ENCODE measurements around the gene ADGRD1.

The ADGRD1 gene

DNA sequence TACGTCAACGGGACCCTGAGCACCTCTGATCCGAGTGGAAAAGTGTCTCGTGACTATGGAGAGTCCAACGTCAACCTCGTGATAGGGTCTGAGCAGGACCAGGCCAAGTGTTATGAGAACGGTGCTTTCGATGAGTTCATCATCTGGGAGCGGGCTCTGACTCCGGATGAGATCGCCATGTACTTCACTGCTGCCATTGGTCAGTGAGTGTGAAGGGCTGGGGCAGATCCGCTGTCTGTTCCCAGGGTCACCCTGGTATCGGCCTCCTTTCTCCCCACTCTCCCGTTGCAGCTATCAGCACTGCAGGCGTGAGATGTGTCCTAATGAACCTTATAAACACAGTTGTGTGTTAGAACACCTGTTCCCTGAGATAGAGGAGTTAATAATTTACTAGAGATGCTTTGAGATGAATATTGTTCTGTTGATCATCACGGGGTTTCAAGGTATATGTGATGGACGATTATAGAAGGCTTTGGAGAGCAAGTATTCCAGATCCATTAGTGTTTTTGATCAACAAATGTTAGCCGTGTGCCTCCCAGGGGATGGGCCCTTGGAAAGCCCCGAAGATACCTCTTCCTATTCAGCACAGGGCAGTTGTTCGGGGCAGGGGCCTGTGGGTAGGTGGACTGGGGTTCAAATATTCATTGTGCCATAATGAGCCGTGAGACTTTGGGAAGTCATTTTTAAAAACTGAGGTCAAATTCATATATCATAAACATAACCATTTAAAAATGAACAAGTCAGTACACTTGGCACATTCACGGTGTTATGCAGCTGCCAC, 33.6 kb downstream of the ADGRD1 start:
- TF ChIP-seq FOXP2 (optimal IDR thresholded peaks at IDR 0.05; ENCODE audit: borderline replicate concordance, extremely low read depth, extremely low read length, insufficient read depth) (no peak), SIN3A (IDR thresholded peaks at IDR 0.05; ENCODE audit: borderline replicate concordance, insufficient read depth, low read length) (no peak), TAF1 (IDR thresholded peaks at IDR 0.05; ENCODE audit: borderline replicate concordance, insufficient read depth, low read length) (no peak), POLR2AphosphoS5 (IDR thresholded peaks at IDR 0.05; ENCODE audit: low read depth, low read length) (no peak)
- TF ChIP-seq, protein P1, sequence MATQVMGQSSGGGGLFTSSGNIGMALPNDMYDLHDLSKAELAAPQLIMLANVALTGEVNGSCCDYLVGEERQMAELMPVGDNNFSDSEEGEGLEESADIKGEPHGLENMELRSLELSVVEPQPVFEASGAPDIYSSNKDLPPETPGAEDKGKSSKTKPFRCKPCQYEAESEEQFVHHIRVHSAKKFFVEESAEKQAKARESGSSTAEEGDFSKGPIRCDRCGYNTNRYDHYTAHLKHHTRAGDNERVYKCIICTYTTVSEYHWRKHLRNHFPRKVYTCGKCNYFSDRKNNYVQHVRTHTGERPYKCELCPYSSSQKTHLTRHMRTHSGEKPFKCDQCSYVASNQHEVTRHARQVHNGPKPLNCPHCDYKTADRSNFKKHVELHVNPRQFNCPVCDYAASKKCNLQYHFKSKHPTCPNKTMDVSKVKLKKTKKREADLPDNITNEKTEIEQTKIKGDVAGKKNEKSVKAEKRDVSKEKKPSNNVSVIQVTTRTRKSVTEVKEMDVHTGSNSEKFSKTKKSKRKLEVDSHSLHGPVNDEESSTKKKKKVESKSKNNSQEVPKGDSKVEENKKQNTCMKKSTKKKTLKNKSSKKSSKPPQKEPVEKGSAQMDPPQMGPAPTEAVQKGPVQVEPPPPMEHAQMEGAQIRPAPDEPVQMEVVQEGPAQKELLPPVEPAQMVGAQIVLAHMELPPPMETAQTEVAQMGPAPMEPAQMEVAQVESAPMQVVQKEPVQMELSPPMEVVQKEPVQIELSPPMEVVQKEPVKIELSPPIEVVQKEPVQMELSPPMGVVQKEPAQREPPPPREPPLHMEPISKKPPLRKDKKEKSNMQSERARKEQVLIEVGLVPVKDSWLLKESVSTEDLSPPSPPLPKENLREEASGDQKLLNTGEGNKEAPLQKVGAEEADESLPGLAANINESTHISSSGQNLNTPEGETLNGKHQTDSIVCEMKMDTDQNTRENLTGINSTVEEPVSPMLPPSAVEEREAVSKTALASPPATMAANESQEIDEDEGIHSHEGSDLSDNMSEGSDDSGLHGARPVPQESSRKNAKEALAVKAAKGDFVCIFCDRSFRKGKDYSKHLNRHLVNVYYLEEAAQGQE (IDR thresholded peaks at IDR 0.05; ENCODE audit: insufficient read depth in 1 of 2, low read depth in 2 of 2, low read length in 2 of 2): no peak

DNA sequence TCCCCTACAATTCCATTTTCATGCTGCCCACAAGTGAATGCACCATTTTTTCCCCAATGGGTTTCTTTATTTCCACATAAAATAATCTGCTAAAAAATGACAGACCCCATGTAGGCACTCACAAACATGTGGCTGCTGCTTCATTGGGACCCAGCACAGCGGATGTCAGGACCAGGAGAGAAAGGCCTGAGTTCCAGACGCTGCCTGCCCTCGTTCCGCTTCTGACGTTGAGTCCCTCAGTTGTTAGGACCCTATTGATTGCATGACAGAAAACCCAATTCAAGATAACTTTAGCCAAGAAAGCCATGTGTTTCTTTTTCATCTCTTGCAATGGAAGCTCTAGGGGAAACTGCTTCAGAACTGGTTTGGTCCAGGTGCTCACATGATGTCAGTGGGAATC, 34.6 kb downstream of the ADGRD1 start:
- TF ChIP-seq, protein P1 (IDR thresholded peaks at IDR 0.05; ENCODE audit: insufficient read depth in 1 of 2, low read depth in 2 of 2, low read length in 2 of 2): no peak
- no peak for TF ChIP-seq FOXP2 (optimal IDR thresholded peaks at IDR 0.05; ENCODE audit: borderline replicate concordance, extremely low read depth, extremely low read length, insufficient read depth)
- no peak for TF ChIP-seq TAF1 (IDR thresholded peaks at IDR 0.05; ENCODE audit: borderline replicate concordance, insufficient read depth, low read length)
- TF ChIP-seq SIN3A (IDR thresholded peaks at IDR 0.05; ENCODE audit: borderline replicate concordance, insufficient read depth, low read length): no peak
- TF ChIP-seq POLR2AphosphoS5 (IDR thresholded peaks at IDR 0.05; ENCODE audit: low read depth, low read length): no peak

DNA sequence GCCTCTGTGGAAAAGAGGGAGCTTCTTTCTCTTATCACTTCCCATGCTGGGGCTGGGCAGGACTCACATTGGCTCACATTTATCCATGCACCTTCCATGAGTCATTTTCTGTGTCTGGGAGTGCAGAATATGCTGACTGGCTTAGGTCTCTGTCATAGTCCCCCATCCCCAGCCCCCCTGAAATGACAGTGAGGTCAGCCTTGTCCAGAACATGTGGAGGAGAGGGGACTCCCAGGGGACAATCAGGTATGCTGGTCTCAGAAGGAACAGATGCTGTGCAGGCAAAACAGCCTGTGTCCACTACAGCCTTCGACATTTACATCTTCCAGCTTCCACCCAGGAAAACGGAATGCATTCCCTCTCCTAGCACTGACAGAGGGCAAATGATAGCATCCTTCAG, 35.0 kb downstream of the ADGRD1 start:
- TF ChIP-seq FOXP2 (optimal IDR thresholded peaks at IDR 0.05; ENCODE audit: borderline replicate concordance, extremely low read depth, extremely low read length, insufficient read depth): no peak

DNA sequence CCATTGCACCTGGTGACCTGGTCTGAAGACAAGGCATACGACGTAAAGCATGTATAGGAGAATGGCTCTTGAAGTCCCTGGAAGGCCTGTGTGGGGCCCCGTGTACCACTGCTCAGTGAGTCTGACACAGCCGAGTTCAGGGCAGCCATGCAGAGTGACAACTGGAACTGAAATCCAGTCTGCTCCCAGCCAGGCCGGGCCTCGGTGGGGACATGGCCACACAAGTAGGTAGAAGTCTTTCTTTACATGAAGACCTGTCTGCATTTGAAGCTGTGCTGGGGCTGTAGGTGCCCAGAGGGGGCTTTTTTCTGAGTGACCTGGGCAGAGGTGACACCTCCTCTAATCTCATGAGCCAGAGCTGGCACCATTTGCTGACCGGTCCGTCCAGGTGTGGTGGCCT, 35.7 kb downstream of the ADGRD1 start:
- TF ChIP-seq SIN3A (IDR thresholded peaks at IDR 0.05; ENCODE audit: borderline replicate concordance, insufficient read depth, low read length): no peak
- TF ChIP-seq POLR2AphosphoS5 (IDR thresholded peaks at IDR 0.05; ENCODE audit: low read depth, low read length): no peak
- TF ChIP-seq, protein P1 (IDR thresholded peaks at IDR 0.05; ENCODE audit: insufficient read depth in 1 of 2, low read depth in 2 of 2, low read length in 2 of 2): no peak
- TF ChIP-seq FOXP2 (optimal IDR thresholded peaks at IDR 0.05; ENCODE audit: borderline replicate concordance, extremely low read depth, extremely low read length, insufficient read depth): no peak

DNA sequence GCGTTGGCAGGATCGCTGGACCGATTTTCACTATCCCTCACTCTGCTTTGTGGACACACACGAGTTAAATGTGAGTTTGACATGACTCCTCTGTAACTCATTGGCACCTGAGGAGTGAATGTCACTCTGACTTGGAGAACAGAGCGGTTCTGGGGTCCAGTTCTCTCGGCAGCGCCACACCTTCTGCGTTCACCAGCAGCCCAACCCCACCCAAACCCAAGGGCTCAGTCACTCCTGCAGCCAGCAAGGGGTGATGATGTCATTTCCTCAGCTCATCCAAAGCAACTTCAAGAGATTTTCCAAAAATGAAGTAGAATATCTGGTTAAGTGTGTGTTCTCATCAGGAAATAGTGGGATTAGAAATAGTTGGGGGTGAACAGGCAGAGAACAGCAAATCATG, 36.3 kb downstream of the ADGRD1 start:
- no peak for TF ChIP-seq TAF1 (IDR thresholded peaks at IDR 0.05; ENCODE audit: borderline replicate concordance, insufficient read depth, low read length)

DNA sequence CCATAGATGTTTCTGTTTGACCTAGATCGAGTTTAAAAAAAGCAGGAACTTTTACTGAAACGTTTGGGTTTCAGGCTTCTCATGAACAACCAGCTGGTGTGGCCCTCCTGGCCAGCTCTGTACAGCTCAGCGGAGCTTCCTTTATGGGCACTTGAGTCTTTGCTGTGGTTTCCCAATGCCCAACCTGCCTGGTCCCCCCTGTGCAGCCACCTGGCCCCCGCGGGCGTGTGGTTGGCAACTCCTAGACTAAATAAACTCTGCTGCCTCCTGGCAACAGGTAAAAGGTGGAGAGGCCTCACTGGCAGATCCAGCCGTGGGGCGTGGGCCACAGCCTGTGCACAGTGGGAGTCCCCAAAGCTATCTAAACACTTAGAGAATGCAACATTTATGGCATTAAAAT, 38.7 kb downstream of the ADGRD1 start:
- TF ChIP-seq SIN3A (IDR thresholded peaks at IDR 0.05; ENCODE audit: borderline replicate concordance, insufficient read depth, low read length): no peak

DNA sequence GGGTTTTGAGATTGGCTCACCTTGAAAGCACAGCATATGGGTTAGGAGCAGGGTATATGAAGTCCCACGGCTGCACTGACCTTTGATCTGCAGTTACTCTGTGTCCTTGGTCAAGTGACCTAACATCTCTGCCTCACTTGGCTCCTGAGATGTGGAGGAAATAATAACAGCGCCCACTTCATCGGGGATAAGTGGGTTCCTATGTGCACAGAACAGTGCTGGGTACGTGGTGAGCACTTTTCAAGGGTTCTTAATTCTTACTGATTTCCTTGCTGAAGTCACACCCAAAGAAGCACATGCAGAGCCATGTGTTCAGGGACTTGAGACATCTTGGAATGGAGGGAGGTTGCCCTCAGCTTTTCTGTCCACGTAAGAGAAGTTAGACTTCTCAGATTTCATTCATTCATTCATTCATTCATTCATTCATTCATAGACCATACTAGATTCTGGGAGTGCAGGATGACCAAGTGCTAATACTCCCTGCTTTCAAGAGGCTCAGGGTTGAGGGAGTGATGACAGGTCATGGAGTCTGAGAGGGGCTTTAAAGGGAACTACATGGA, 39.4 kb downstream of the ADGRD1 start:
- TF ChIP-seq FOXP2 (optimal IDR thresholded peaks at IDR 0.05; ENCODE audit: borderline replicate concordance, extremely low read depth, extremely low read length, insufficient read depth): no peak
- TF ChIP-seq TAF1 (IDR thresholded peaks at IDR 0.05; ENCODE audit: borderline replicate concordance, insufficient read depth, low read length): no peak
- TF ChIP-seq, protein P1 (IDR thresholded peaks at IDR 0.05; ENCODE audit: insufficient read depth in 1 of 2, low read depth in 2 of 2, low read length in 2 of 2): no peak
- TF ChIP-seq POLR2AphosphoS5 (IDR thresholded peaks at IDR 0.05; ENCODE audit: low read depth, low read length): no peak
- no peak for TF ChIP-seq SIN3A (IDR thresholded peaks at IDR 0.05; ENCODE audit: borderline replicate concordance, insufficient read depth, low read length)

Measured in PFSK-1 (cell line).